Cerebellar cortex (tissue), 1 donor: Measurements from ENCODE around the gene NTNG2.

ENCODE experiments used
- DNase-seq: peaks from one replicate; pipeline ENCODE4 v3.0.0-alpha.2; 2015; ENCODE audit warnings: low spot score

The NTNG2 gene

DNA sequence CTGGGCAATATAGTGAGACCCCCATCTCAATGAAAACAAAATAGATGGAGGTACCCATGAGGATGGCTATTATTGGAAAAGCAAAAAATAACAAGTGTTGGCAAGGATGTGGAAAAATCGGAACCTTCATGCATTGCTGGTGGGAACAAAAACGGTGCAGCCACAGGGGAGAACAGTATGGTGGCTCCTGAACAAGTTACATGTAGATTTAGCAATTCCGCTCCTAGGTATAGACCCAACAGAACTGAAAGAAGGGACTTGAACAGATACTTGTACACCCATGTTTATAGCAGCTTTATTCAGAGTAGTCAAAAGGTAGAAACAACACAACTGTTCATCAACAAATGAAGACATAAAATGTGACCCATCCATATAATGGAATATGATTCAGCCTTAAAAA is 43.0 kb downstream of the NTNG2 start:
- no peak for DNase-seq

- no peak for DNase-seq
Observed at GRCh38 chr9:132207215-132207614, 45.4 kb downstream of the NTNG2 start.

DNA sequence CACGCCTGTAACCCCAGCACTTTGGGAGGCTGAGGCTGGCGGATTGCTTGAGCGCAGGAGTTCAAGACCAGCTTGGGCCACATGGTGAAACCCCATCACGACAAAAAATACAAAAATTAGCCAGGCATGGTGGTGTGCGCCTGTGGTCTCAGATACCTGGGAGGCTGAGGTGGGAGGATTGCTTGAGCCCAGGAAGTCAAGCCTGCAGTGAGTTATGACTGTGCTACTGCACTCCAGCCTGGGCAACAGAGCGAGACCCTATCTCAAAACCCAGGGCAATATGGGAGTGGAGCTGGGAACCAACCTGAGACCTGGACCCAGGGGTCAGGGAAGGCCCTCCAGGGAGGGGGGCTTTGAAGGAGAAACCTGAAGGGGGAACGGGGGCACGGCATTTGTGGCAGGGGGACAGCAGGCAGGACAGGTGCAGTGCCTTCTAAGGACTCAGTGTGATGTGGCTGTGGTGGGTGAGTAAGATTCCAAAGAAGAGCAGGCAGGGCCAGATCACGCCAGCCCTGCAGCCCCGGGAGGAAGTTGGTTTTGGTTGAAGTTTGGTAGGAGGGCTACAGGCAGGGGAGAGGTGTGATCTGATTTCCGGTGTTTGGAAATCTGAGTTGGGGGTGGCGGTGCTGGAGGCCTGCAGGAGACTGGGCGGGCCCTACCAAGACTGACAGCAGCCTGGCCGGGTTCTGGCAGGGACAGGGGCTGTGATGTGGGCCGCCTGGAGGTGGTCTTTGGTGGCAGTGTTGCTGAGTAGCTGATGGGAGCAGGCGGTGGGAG is 46.2 kb downstream of the NTNG2 start:
- no peak for DNase-seq

DNA sequence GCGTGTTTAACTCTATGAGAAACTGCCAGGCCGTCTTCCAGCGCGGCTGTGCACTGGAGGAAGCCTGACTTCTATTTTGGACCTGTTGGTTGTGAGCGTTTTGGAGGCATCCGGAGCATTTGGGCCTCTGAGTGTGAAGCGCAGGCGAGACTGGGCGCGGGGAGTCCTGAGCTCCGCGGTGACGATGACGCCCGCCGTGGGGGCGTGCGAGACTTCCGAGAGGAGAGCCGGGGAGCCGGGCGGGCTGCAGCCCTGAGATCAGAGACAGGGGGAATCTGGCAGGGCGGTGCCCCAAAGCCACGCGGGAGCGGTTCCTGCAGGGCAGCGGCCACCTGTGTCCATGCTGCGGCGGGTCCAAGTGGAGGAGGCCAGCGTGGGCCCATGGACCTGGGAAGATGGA is 47.4 kb downstream of the NTNG2 start:
- no peak for DNase-seq

GRCh38 chr9:132210472-132211145 is 48.8 kb downstream of the NTNG2 start:
- DNase-seq = no peak

GRCh38 chr9:132211570-132211969 is 49.7 kb downstream of the NTNG2 start:
- DNase-seq = no peak

- peak; percentile 95 for DNase-seq
Observed at GRCh38 chr9:132214027-132214622, 52.3 kb downstream of the NTNG2 start.

DNA sequence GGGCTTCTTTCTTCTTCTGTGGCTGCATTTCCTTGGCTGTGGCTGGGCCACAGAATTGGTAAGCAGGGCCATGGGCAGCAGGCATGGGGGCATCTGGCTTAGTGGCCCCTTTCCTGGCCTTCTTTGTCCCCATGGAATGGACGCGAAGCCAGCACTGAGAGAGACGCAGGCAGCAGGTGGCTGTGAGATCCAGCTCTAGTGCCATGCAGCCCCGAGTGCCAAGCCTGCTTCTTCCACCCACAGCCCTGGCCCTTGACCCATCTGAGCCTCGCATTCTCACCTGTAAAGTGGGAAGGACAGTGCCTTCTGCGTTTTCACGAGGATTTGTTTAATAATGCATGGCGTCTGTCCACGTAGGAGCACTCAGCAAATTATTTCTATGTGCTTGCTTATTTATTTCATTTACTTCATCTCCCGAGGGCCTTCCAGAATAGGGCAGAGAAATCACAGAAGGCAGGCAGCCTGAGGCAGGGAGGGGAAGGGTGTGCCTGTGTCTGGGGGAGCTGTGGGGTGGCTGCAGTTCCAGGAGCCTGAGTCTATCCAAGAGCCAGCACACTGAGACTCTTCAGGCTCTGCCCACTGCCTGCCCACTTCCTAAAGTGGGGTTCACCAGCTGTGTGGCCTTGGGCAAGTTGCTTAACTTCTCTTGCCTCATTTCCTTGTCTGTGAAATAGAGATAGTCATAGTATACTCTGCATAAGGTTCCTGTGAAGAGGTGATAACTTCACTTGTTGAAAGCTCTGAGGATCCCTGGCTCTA is 55.2 kb downstream of the NTNG2 start:
- DNase-seq = peak; percentile 40

- DNase-seq = no peak
Observed at GRCh38 chr9:132218208-132218607, 56.4 kb downstream of the NTNG2 start.

DNA sequence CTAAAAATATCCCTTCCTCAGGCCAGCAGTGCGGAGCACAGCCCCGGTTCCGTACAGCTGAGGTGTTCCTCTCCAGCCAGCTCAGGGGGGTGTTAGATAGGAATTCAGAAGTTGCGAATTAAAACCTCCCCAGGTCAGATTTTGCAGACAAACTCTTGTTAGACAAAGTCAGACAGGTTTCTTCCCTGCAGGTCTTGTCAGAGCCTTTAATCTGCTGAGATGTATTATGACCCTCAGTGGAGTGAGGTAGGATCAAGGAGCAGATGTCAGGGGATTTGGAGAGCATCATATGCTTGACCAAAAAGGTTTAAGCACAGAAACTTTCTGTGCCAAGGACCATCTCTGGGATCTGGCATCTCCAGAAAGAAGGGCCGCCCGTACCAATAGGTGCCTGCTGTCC is 60.1 kb downstream of the NTNG2 start:
- DNase-seq = no peak

DNA sequence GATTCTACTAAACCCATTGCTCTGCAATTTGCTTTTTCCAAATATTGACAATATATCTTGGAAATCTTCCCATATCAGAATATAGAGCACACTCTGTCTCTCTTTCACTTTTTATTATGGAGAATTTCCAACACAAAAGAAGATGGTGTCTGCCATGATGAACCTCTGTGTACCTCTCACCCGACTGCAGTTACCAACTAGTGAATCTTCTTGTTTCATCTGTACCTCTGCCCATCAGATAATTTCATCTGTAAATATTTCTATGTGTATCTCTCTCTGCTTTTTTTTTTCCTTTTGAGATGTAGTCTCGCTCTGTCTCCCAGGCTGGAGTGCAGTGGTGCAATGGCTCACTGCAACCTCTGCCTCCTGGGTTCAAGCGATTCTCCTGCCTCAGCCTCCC is 62.8 kb downstream of the NTNG2 start:
- DNase-seq = no peak

- DNase-seq = no peak
Observed at GRCh38 chr9:132226571-132227430, 64.9 kb downstream of the NTNG2 start.

GRCh38 chr9:132228062-132228461 is 66.2 kb downstream of the NTNG2 start:
- no peak for DNase-seq

DNA sequence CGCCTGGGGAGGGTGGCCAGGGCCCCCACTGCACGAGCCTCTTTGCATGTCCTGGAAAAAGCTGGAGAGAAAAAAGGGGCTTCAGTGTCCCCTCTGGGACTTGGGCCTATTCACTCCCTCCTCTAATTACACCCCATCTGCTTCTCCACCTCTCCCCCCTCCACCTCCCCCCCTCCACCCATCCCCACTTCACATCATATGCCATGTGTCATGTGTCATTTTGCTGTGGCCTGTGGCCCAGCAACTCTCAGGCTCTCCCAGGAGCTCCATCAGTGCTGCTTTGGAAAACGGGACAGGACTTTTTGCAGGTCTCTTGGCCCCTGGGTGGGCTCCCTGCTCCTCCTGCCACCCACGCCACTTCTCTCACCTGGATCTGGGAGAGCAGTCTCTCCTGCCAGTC is 68.7 kb downstream of the NTNG2 start:
- no peak for DNase-seq

GRCh38 chr9:132231019-132231701 is 69.3 kb downstream of the NTNG2 start:
- DNase-seq = no peak

DNA sequence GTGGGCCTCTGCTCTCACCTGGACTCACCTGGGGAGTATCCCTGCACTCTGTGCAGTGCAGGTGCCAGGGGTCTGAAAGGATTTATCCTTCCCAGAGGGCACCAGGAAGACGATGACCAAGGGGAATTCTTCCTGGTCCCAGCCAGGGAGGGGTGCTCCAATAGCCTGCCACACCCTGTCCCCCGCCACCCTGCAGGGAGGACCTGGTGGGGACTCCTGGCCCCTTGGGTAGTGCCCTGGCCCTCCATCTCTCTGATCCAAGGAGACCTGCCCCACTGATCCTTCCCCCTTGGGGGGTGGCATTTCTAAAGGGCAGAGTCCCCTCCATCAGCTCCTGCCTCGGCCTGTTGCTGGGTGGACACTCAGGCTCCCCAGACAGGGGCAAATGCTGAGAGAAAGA is 70.7 kb downstream of the NTNG2 start:
- no peak for DNase-seq

- DNase-seq = no peak
Observed at GRCh38 chr9:132233138-132233537, 71.3 kb downstream of the NTNG2 start.

GRCh38 chr9:132234535-132234934 is 72.7 kb downstream of the NTNG2 start:
- DNase-seq = no peak

GRCh38 chr9:132235125-132235524 is 73.3 kb downstream of the NTNG2 start:
- no peak for DNase-seq

- peak; percentile 87 for DNase-seq
Observed at GRCh38 chr9:132235894-132236661, 74.2 kb downstream of the NTNG2 start.
